Measurements from ENCODE around the gene SNAI3.

Gene SNAI3

DNA sequence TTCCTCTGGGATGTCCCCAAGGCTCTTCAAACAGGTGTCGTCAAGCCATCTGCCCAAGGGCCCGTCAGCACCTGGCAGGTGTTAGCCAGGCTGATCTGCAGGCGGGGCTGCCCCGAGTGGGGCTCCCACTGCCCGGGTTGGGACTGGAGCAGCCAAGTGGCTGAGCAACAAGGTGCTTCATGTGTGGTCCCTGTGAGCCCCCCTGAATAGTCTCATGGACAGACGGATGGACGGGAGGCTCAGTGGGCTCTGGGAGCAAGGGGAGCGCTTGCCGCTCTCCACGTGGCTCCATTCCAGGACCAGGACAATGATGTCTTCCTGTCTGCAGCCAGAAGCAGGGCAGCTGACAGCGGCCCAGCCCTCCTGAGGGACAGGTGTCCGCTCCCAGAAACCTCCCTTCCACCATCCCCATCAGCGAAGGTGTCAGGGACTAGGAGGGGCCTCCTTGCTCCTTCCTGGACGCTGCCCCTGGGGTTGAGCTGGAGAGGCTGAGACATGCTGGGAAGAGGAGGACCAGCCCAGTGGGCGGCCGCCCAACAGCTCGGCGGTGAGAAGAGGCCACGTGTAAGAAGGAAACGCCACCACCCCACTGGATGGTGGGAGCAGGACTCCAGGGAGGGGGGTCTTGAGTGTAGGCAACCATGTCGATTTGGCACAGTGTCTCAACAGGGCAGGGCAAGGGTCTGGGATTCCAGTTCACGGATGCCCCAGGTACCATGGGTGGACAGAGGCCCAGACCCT lies 9.6 kb downstream of the SNAI3 start (continued):
- TF ChIP-seq ZNF157 (tag by site-specific recombination; IDR thresholded peaks at IDR 0.05): no peak
- TF ChIP-seq ZNF514 (tag by site-specific recombination; IDR thresholded peaks at IDR 0.05): no peak
- TF ChIP-seq ZNF626 (tag by site-specific recombination; IDR thresholded peaks at IDR 0.05): no peak
- no peak for TF ChIP-seq TCF7L2 (IDR thresholded peaks at IDR 0.05; ENCODE audit: borderline replicate concordance, low read depth, low read length)
- TF ChIP-seq YY2 (tag by site-specific recombination; IDR thresholded peaks at IDR 0.05): no peak
- TF ChIP-seq REPIN1 (tag by site-specific recombination; IDR thresholded peaks at IDR 0.05; ENCODE audit: low read depth): no peak
- TF ChIP-seq ZNF621 (tag by site-specific recombination; IDR thresholded peaks at IDR 0.05): no peak
- no peak for TF ChIP-seq OSR2 (tag by site-specific recombination; IDR thresholded peaks at IDR 0.05)

DNA sequence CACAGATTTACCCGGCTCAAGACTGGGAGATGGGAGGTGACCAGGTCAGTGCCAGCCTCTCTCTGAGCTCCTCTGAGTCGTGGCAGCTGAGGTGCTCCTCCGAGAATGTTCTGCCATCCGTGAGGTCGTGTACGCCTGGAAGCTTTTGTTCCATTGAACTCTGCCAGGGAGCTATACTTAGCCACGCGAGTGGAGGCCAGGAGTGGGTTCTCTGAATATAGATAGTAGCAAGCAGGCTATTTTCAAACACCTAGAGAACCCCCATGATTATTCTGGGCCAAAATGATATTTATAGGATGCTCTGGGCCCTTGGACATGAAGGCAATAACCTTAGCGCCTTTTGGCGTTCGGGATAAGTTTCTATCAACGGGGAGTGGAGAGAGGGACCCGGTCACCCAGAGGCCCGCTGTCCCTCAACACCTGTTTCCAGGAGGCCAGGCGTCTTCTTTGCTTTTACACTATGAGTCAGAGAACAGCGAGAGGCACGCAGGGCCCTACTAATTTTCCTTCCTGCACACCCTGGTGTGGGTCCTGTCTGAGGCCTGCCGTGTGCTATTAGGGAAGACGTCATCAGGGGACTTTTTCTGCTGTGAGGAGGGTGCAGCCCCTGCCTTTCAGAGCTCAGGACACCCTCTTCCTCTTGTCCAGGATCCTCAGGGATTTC lies 12.5 kb downstream of the SNAI3 start:
- CTCF ChIA-PET: no interaction called here
- TF ChIP-seq ZNF266 (tag by site-specific recombination; IDR thresholded peaks at IDR 0.05; ENCODE audit: low read depth): no peak
- TF ChIP-seq SP2 (tag by site-specific recombination; IDR thresholded peaks at IDR 0.05): no peak
- no peak for TF ChIP-seq ZBTB17 (tag by site-specific recombination; IDR thresholded peaks at IDR 0.05)
- TF ChIP-seq ZNF785 (tag by site-specific recombination; IDR thresholded peaks at IDR 0.05): no peak
- no peak for TF ChIP-seq ZNF707 (tag by site-specific recombination; IDR thresholded peaks at IDR 0.05)
- TF ChIP-seq ZNF830 (tag by site-specific recombination; IDR thresholded peaks at IDR 0.05; ENCODE audit: low read depth): no peak
- TF ChIP-seq, protein P1, sequence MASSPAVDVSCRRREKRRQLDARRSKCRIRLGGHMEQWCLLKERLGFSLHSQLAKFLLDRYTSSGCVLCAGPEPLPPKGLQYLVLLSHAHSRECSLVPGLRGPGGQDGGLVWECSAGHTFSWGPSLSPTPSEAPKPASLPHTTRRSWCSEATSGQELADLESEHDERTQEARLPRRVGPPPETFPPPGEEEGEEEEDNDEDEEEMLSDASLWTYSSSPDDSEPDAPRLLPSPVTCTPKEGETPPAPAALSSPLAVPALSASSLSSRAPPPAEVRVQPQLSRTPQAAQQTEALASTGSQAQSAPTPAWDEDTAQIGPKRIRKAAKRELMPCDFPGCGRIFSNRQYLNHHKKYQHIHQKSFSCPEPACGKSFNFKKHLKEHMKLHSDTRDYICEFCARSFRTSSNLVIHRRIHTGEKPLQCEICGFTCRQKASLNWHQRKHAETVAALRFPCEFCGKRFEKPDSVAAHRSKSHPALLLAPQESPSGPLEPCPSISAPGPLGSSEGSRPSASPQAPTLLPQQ (tag by site-specific recombination; IDR thresholded peaks at IDR 0.05): no peak
- no peak for TF ChIP-seq ZNF621 (tag by site-specific recombination; IDR thresholded peaks at IDR 0.05)
- no peak for TF ChIP-seq ZBTB1 (tag by site-specific recombination; IDR thresholded peaks at IDR 0.05)
- TF ChIP-seq, protein P2, sequence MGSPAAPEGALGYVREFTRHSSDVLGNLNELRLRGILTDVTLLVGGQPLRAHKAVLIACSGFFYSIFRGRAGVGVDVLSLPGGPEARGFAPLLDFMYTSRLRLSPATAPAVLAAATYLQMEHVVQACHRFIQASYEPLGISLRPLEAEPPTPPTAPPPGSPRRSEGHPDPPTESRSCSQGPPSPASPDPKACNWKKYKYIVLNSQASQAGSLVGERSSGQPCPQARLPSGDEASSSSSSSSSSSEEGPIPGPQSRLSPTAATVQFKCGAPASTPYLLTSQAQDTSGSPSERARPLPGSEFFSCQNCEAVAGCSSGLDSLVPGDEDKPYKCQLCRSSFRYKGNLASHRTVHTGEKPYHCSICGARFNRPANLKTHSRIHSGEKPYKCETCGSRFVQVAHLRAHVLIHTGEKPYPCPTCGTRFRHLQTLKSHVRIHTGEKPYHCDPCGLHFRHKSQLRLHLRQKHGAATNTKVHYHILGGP (tag by site-specific recombination; IDR thresholded peaks at IDR 0.05): no peak
- no peak for TF ChIP-seq ZNF544 (tag by site-specific recombination; IDR thresholded peaks at IDR 0.05)
- TF ChIP-seq ZNF548 (tag by site-specific recombination; IDR thresholded peaks at IDR 0.05): no peak
- TF ChIP-seq, protein P3, sequence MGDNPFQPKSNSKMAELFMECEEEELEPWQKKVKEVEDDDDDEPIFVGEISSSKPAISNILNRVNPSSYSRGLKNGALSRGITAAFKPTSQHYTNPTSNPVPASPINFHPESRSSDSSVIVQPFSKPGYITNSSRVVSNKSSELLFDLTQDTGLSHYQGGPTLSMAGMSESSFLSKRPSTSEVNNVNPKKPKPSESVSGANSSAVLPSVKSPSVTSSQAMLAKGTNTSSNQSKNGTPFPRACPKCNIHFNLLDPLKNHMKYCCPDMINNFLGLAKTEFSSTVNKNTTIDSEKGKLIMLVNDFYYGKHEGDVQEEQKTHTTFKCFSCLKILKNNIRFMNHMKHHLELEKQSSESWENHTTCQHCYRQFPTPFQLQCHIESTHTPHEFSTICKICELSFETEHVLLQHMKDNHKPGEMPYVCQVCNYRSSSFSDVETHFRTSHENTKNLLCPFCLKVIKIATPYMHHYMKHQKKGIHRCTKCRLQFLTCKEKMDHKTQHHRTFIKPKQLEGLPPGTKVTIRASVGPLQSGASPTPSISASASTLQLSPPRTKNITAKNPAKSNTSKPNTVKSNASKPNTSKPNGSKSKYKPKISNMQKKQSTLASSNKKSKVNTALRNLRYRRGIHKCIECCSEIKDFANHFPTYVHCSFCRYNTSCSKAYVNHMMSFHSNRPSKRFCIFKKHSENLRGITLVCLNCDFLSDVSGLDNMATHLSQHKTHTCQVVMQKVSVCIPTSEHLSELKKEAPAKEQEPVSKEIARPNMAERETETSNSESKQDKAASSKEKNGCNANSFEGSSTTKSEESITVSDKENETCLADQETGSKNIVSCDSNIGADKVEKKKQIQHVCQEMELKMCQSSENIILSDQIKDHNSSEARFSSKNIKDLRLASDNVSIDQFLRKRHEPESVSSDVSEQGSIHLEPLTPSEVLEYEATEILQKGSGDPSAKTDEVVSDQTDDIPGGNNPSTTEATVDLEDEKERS (tag by site-specific recombination; IDR thresholded peaks at IDR 0.05): no peak
- TF ChIP-seq, protein P4, sequence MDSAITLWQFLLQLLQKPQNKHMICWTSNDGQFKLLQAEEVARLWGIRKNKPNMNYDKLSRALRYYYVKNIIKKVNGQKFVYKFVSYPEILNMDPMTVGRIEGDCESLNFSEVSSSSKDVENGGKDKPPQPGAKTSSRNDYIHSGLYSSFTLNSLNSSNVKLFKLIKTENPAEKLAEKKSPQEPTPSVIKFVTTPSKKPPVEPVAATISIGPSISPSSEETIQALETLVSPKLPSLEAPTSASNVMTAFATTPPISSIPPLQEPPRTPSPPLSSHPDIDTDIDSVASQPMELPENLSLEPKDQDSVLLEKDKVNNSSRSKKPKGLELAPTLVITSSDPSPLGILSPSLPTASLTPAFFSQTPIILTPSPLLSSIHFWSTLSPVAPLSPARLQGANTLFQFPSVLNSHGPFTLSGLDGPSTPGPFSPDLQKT (IDR thresholded peaks at IDR 0.05; ENCODE audit: borderline replicate concordance, low read depth, low read length): no peak
- TF ChIP-seq ZNF776 (tag by site-specific recombination; IDR thresholded peaks at IDR 0.05; ENCODE audit: borderline replicate concordance): no peak
- TF ChIP-seq, protein P5, sequence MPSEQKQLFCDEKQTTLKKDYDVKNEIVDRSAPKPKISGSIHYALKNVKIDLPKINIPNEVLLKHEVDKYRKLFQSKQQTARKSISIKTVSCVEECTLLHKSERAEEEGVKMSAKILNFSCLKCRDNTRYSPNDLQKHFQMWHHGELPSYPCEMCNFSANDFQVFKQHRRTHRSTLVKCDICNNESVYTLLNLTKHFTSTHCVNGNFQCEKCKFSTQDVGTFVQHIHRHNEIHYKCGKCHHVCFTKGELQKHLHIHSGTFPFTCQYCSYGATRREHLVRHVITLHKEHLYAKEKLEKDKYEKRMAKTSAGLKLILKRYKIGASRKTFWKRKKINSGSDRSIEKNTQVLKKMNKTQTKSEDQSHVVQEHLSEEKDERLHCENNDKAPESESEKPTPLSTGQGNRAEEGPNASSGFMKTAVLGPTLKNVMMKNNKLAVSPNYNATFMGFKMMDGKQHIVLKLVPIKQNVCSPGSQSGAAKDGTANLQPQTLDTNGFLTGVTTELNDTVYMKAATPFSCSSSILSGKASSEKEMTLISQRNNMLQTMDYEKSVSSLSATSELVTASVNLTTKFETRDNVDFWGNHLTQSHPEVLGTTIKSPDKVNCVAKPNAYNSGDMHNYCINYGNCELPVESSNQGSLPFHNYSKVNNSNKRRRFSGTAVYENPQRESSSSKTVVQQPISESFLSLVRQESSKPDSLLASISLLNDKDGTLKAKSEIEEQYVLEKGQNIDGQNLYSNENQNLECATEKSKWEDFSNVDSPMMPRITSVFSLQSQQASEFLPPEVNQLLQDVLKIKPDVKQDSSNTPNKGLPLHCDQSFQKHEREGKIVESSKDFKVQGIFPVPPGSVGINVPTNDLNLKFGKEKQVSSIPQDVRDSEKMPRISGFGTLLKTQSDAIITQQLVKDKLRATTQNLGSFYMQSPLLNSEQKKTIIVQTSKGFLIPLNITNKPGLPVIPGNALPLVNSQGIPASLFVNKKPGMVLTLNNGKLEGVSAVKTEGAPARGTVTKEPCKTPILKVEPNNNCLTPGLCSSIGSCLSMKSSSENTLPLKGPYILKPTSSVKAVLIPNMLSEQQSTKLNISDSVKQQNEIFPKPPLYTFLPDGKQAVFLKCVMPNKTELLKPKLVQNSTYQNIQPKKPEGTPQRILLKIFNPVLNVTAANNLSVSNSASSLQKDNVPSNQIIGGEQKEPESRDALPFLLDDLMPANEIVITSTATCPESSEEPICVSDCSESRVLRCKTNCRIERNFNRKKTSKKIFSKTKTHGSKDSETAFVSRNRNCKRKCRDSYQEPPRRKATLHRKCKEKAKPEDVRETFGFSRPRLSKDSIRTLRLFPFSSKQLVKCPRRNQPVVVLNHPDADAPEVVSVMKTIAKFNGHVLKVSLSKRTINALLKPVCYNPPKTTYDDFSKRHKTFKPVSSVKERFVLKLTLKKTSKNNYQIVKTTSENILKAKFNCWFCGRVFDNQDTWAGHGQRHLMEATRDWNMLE (tag by site-specific recombination; conservative IDR thresholded peaks at IDR 0.05; ENCODE audit: low read depth): no peak
- no peak for TF ChIP-seq KLF16 (tag by site-specific recombination; IDR thresholded peaks at IDR 0.05)

More for the DNA sequence above, 12.5 kb downstream of the SNAI3 start:
- no peaks in the 10 kb centered on the region for H3K9me3 ChIP-seq (ENCODE audit: control insufficient read depth, insufficient read depth, low read depth, low read length)
- H3K36me3 ChIP-seq (ENCODE audit: control insufficient read depth in 2 of 2, insufficient read depth in 1 of 2, low read length in 2 of 2): no peaks in the 10 kb centered on the region; a peak in 1 of 3 replicates
- no peak overlapping the region for H3K4me3 ChIP-seq (ENCODE audit: low read depth, low read length)
- POLR2A ChIA-PET: no interaction called here
- H3K4me1 ChIP-seq (ENCODE audit: control insufficient read depth, insufficient read depth, low read length): no peaks in the 10 kb centered on the region
- H3K27ac ChIP-seq (ENCODE audit: extremely low read depth, low read depth, low read length): no peak overlapping the region
